ENCODE measurements around the gene TBC1D2. TPM values are rescaled to one million over a fixed set of nuclear protein-coding genes. Genes with fewer than 3 reads are reported as not detected.

TBC1D2 gene
- total and polyA plus RNA-seq, 10 of the 15 experiments (the other 5 are each of a cell fraction or from before 2014, with no cell fraction given): 0.04 to 1.6 (median 1.1) TPM

DNA sequence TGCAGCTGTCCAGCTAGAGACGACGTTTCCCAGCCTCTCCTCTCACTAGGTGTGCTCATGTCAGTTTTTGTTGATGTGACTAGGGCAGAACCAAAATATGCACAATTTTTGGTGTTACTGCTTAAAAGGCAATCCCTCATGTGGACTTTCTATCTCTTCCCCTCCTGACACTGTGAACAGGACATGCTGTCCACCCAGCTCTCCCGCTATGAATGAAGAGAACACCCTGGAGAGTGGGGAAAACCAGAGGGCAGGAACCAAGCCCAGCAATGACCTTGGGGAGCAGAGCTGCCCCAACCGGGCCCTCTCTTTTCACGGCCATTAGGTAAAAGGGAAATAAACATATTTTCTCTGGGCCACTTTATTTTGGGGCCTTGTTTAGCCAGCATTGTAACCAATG, 46.7 kb upstream of the TBC1D2 start:
- Histone ChIP-seq H3K79me2 (ENCODE audit: control insufficient read depth, insufficient read depth, low read length) (no peaks in the 10 kb centered on the region), H3K4me1 (ENCODE audit: control insufficient read depth, insufficient read depth, low read length) (no peaks in the 10 kb centered on the region), H3K4me3 (no peak overlapping the region), H3K27me3 (replicated peaks in 1 of 2; ENCODE audit: control insufficient read depth in 2 of 2, insufficient read depth in 2 of 2, low read length in 1 of 2) (no peaks in the 10 kb centered on the region), H4K20me1 (ENCODE audit: control insufficient read depth, insufficient read depth) (no peaks in the 10 kb centered on the region), H3K9me3 (replicated peaks; ENCODE audit: control insufficient read depth, insufficient read depth, low read length) (no peaks in the 10 kb centered on the region), H3K4me2 (ENCODE audit: control insufficient read depth, insufficient read depth) (no peak overlapping the region), H3K27ac (ENCODE audit: control insufficient read depth, insufficient read depth) (no peak overlapping the region), H3K36me3 (ENCODE audit: control insufficient read depth in 2 of 2, insufficient read depth in 2 of 2, low read length in 1 of 2) (no peaks in the 10 kb centered on the region), H2AFZ (ENCODE audit: control insufficient read depth, low read depth, low read length) (no peak overlapping the region), H3K9ac (ENCODE audit: control insufficient read depth, insufficient read depth, low read length) (no peak overlapping the region)
- no peak for FAIRE-seq
- no TSS peak for BruUV-seq (replicated peaks)
- SMC1A ChIA-PET (ENCODE audit: uncharacterized antibody, unreplicated experiment): interaction anchor here (1.0 kb wide), 1 partner anchor 12 kb away, joined by 3 read pairs; no protein-coding TSS in a partner anchor
- intact Hi-C loops (cut with micrococcal nuclease; ENCODE audit: unreplicated experiment): no loop called here
- CTCF ChIA-PET: interaction anchor here (2.1 kb wide), 1 partner anchor 473 kb away, joined by 6 read pairs; no protein-coding TSS in a partner anchor
- RAD21 ChIA-PET (ENCODE audit: unreplicated experiment): no interaction called here
- no peak for DNase-seq (ENCODE audit: low read depth, low spot score)
- 56% methylated on average over 5 of the region's 5 CpGs for WGBS (ENCODE audit: insufficient coverage, insufficient replicate concordance, low lambda C conversion rate, missing lambda C conversion rate)
- POLR2A ChIA-PET: no interaction called here
- in situ Hi-C loops (cut with MboI): no loop called here
- no peak for ATAC-seq
- TF ChIP-seq CHD2 (IDR thresholded peaks at IDR 0.05; ENCODE audit: borderline replicate concordance, low read depth, low read length): no peak
- TF ChIP-seq, protein P1, sequence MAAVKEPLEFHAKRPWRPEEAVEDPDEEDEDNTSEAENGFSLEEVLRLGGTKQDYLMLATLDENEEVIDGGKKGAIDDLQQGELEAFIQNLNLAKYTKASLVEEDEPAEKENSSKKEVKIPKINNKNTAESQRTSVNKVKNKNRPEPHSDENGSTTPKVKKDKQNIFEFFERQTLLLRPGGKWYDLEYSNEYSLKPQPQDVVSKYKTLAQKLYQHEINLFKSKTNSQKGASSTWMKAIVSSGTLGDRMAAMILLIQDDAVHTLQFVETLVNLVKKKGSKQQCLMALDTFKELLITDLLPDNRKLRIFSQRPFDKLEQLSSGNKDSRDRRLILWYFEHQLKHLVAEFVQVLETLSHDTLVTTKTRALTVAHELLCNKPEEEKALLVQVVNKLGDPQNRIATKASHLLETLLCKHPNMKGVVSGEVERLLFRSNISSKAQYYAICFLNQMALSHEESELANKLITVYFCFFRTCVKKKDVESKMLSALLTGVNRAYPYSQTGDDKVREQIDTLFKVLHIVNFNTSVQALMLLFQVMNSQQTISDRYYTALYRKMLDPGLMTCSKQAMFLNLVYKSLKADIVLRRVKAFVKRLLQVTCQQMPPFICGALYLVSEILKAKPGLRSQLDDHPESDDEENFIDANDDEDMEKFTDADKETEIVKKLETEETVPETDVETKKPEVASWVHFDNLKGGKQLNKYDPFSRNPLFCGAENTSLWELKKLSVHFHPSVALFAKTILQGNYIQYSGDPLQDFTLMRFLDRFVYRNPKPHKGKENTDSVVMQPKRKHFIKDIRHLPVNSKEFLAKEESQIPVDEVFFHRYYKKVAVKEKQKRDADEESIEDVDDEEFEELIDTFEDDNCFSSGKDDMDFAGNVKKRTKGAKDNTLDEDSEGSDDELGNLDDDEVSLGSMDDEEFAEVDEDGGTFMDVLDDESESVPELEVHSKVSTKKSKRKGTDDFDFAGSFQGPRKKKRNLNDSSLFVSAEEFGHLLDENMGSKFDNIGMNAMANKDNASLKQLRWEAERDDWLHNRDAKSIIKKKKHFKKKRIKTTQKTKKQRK (IDR thresholded peaks at IDR 0.05; ENCODE audit: low read depth, low read length): no peak
- no peak for TF ChIP-seq PML (IDR thresholded peaks at IDR 0.05; ENCODE audit: low read length)
- TF ChIP-seq YY1 (IDR thresholded peaks at IDR 0.05; ENCODE audit: low read depth, low read length): no peak
- no peak for TF ChIP-seq SUZ12 (IDR thresholded peaks at IDR 0.05; ENCODE audit: unreplicated experiment)
- TF ChIP-seq RFX5 (IDR thresholded peaks at IDR 0.05; ENCODE audit: low read depth, low read length): no peak
- no peak for TF ChIP-seq POLR2AphosphoS2 (IDR thresholded peaks at IDR 0.05; ENCODE audit: low read depth, low read length)
- TF ChIP-seq STAT3 (IDR thresholded peaks at IDR 0.05; ENCODE audit: low read depth, low read length): no peak
- TF ChIP-seq KAT2A (conservative IDR thresholded peaks at IDR 0.05; ENCODE audit: control insufficient read depth, low read depth, low read length): no peak
- TF ChIP-seq, protein P2, sequence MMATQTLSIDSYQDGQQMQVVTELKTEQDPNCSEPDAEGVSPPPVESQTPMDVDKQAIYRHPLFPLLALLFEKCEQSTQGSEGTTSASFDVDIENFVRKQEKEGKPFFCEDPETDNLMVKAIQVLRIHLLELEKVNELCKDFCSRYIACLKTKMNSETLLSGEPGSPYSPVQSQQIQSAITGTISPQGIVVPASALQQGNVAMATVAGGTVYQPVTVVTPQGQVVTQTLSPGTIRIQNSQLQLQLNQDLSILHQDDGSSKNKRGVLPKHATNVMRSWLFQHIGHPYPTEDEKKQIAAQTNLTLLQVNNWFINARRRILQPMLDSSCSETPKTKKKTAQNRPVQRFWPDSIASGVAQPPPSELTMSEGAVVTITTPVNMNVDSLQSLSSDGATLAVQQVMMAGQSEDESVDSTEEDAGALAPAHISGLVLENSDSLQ (IDR thresholded peaks at IDR 0.05): no peak
- TF ChIP-seq SMC3 (IDR thresholded peaks at IDR 0.05; ENCODE audit: borderline replicate concordance, low read length): no peak
- TF ChIP-seq, protein P3, sequence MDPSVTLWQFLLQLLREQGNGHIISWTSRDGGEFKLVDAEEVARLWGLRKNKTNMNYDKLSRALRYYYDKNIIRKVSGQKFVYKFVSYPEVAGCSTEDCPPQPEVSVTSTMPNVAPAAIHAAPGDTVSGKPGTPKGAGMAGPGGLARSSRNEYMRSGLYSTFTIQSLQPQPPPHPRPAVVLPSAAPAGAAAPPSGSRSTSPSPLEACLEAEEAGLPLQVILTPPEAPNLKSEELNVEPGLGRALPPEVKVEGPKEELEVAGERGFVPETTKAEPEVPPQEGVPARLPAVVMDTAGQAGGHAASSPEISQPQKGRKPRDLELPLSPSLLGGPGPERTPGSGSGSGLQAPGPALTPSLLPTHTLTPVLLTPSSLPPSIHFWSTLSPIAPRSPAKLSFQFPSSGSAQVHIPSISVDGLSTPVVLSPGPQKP (IDR thresholded peaks at IDR 0.05; ENCODE audit: low read depth, low read length): no peak
- no peak for TF ChIP-seq SP1 (IDR thresholded peaks at IDR 0.05; ENCODE audit: low read depth, low read length)
- no peak for TF ChIP-seq ZNF207 (IDR thresholded peaks at IDR 0.05; ENCODE audit: borderline replicate concordance)
- no peak for TF ChIP-seq MYB (IDR thresholded peaks at IDR 0.05; ENCODE audit: borderline replicate concordance, low read depth, low read length)
- no peak for TF ChIP-seq RBBP5 (conservative IDR thresholded peaks at IDR 0.05)
- TF ChIP-seq, protein P4, sequence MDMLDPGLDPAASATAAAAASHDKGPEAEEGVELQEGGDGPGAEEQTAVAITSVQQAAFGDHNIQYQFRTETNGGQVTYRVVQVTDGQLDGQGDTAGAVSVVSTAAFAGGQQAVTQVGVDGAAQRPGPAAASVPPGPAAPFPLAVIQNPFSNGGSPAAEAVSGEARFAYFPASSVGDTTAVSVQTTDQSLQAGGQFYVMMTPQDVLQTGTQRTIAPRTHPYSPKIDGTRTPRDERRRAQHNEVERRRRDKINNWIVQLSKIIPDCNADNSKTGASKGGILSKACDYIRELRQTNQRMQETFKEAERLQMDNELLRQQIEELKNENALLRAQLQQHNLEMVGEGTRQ (IDR thresholded peaks at IDR 0.05; ENCODE audit: borderline replicate concordance, low read depth, low read length): no peak
- no peak for TF ChIP-seq WRNIP1 (IDR thresholded peaks at IDR 0.05; ENCODE audit: borderline replicate concordance, low read depth, low read length)
- TF ChIP-seq, protein P5, sequence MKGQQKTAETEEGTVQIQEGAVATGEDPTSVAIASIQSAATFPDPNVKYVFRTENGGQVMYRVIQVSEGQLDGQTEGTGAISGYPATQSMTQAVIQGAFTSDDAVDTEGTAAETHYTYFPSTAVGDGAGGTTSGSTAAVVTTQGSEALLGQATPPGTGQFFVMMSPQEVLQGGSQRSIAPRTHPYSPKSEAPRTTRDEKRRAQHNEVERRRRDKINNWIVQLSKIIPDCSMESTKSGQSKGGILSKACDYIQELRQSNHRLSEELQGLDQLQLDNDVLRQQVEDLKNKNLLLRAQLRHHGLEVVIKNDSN (IDR thresholded peaks at IDR 0.05; ENCODE audit: borderline replicate concordance, extremely low read length, insufficient read depth, low read depth, low read length): no peak
